Islet precursor cell (in vitro differentiated cells): ENCODE data around the gene FUT2.
"Not testable (repeated sequence)": the region's sequence is repeated elsewhere in the genome, so short reads cannot be mapped to it uniquely, and the experiment has no call there.

ENCODE experiments used
- DNase-seq: peaks from one replicate; pipeline ENCODE4 v3.0.0-alpha.2; 2018

Gene FUT2

GRCh38 chr19:48705431-48705830 lies 9.7 kb downstream of the FUT2 start:
- no peak for DNase-seq

- no peak for DNase-seq
Measured at GRCh38 chr19:48708471-48708870, 12.7 kb downstream of the FUT2 start.

- no peak for DNase-seq
Measured at GRCh38 chr19:48711106-48711662, 15.4 kb downstream of the FUT2 start.

- DNase-seq, result peak; percentile 79
Measured at GRCh38 chr19:48713041-48713863, 17.5 kb downstream of the FUT2 start.

GRCh38 chr19:48713864-48714755 lies 18.3 kb downstream of the FUT2 start:
- peak; percentile 100 for DNase-seq

GRCh38 chr19:48714759-48715675 lies 19.2 kb downstream of the FUT2 start:
- no peak for DNase-seq

- DNase-seq, result no peak
Measured at GRCh38 chr19:48715681-48716171, 20.0 kb downstream of the FUT2 start.

GRCh38 chr19:48716562-48717291 lies 21.0 kb downstream of the FUT2 start:
- no peak for DNase-seq

GRCh38 chr19:48718106-48718505 lies 22.3 kb downstream of the FUT2 start:
- not testable (repeated sequence) for DNase-seq

- DNase-seq, result no peak
Measured at GRCh38 chr19:48718711-48719231, 23.0 kb downstream of the FUT2 start.

- DNase-seq, result no peak
Measured at GRCh38 chr19:48719263-48720171, 23.7 kb downstream of the FUT2 start, which contains the start of gene MAMSTR. Gene MAMSTR (minus strand): TSS chr19:48719725. CDS start chr19:48719031, 694 bp downstream.

- DNase-seq, result no peak
Measured at GRCh38 chr19:48720251-48720612, 24.5 kb downstream of the FUT2 start.

- peak; percentile 99 for DNase-seq
Measured at GRCh38 chr19:48720613-48721296, 25.0 kb downstream of the FUT2 start.

GRCh38 chr19:48722196-48722708 lies 26.5 kb downstream of the FUT2 start:
- DNase-seq, result no peak

GRCh38 chr19:48724796-48725753 lies 29.3 kb downstream of the FUT2 start:
- DNase-seq, result no peak

- DNase-seq, result no peak
Measured at GRCh38 chr19:48726556-48726955, 30.8 kb downstream of the FUT2 start.

- DNase-seq, result peak; percentile 65
Measured at GRCh38 chr19:48728911-48729664, 33.3 kb downstream of the FUT2 start.
